Gastrocnemius medialis (tissue), 4 donors: ENCODE results near the gene RNF114. TPM values are rescaled to one million over a fixed set of nuclear protein-coding genes. Genes with fewer than 3 reads are reported as not detected.

Source experiments
- ATAC-seq, 2 donors: fragments of 150-250 bp; one replicate each; pipeline ENCODE4 v1.9.1; 2016
- DNase-seq, 2 donors: peaks; one replicate each; pipeline ENCODE4 v3.0.0-alpha.2; 2019
- H3K27ac ChIP-seq, 4 donors: fragments of 200-600 bp; sonication (generic); 1 replicate in 1 of 4; 2 replicates in 3 of 4; pipeline ENCODE4 v1.5.1; 2016 to 2018; ENCODE audit warnings: mild to moderate bottlenecking in 2 of 4, moderate library complexity in 1 of 4
- H3K27me3 ChIP-seq, 3 donors: fragments of 200-600 bp; sonication (generic) in 2 of 3; 1 replicate in 1 of 3; 2 replicates in 2 of 3; pipeline versions ENCODE4 v1.5.1 to v1.6.0; 2016 to 2019; ENCODE audit warnings: mild to moderate bottlenecking in 1 of 3, moderate library complexity in 1 of 3
- H3K36me3 ChIP-seq, 2 donors: fragments of 200-600 bp; sonication (generic) in 1 of 2; one replicate each; pipeline ENCODE4 v1.5.1; 2017 to 2018
- H3K4me1 ChIP-seq, 2 donors: fragments of 200-600 bp; sonication (generic) in 1 of 2; one replicate each; pipeline ENCODE4 v1.5.1; 2016 to 2017; ENCODE audit warnings: mild to moderate bottlenecking in 2 of 2
- H3K4me3 ChIP-seq, 4 donors: fragments of 200-600 bp; sonication (generic) in 3 of 4; 1 replicate in 1 of 4; 2 replicates in 3 of 4; pipeline ENCODE4 v1.5.1; 2016 to 2019; ENCODE audit warnings: mild to moderate bottlenecking in 2 of 4
- H3K9me3 ChIP-seq, 3 donors: fragments of 200-600 bp; sonication (generic) in 2 of 3; 1 replicate in 1 of 3; 2 replicates in 2 of 3; pipeline ENCODE4 v1.5.1; 2016 to 2019
- POLR2A ChIP-seq, 2 donors: fragments of 450-650 bp; IDR thresholded peaks; one replicate each; pipeline ENCODE4 v1.6.1; 2017; ENCODE audit warnings: antibody characterized with exemption in 2 of 2, mild to moderate bottlenecking in 2 of 2, moderate library complexity in 2 of 2
- in situ Hi-C, 4 donors: fragments of 200-750 bp; cut with MboI; loops; one replicate each; pipeline versions ENCODE4 v1.15.0 to v1.8.0; 2017; ENCODE audit warnings: low sequenced_read_pairs in 4 of 4
- intact Hi-C: fragments of 100-400 bp; cut with DNase I; formaldehyde crosslinking; loops from one replicate; pipeline ENCODE4 v1.15.1; 2023; ENCODE audit warnings: low total_unique reads
- total RNA-seq, 4 donors: library from RNA; depleted of rRNA; stranded (reverse); fragments of >200 nt; gene quantifications; one replicate each; pipeline versions ENCODE4 v1.1.0 to v1.2.3, GENCODE V29; 2016
- TF ChIP-seq, protein P1 (sequence below), 5 experiments: fragments of 450-650 bp in 3 of 5; fragments of 200-600 bp in 2 of 5; sonication (generic) in 2 of 5; IDR thresholded peaks in 4 of 5; conservative IDR thresholded peaks in 1 of 5; 1 replicate in 4 of 5; 2 replicates in 1 of 5; pipeline ENCODE4 v1.5.1; 2016 to 2019; ENCODE audit warnings: antibody characterized with exemption in 5 of 5, mild to moderate bottlenecking in 3 of 5, moderate library complexity in 3 of 5

RNF114 gene
- total RNA-seq, 4 donors from 2014 or later = 133 to 216 (median 172) TPM

DNA sequence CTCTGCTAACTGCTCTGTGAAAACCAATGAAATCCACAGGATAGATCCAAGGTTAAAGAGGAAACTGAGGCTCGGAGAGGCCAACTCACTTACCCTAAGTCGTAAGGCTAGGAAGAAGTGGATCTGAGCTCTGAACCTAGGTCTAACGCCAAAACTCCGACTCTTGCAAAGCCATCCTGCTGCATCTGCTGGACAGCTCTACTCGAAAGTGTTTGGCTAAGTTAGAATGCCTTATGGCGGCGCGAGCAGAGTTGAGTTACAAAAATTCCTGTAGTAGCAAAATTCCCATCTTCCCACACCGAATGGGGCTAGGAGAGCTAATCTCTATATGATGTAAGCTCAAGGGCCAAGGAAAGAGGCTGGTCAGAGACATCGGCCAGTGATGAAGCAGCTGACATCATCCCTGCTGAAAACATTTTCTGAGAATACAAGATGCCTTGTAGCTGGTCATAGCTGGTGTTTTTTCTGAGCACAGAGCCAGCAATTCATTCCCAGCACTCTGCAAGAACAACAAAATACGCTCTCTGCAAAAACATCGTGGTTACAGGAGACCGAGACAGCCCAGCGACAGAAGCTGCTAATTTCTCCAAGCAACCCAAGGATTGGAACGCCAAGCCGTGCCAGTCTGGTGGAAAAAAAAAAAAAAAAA is 22.7 kb upstream of the RNF114 start:
- in situ Hi-C loops (no loop called here), intact Hi-C loops (loop anchor here (2.0 to 10.0 kb wide), 3 partner anchors 23 to 199 kb away; partner anchors contain the start of genes B4GALT5, RNF114 and SLC9A8)
- Histone ChIP-seq H3K27ac (peak overlapping the region; percentile 94 to 100 (median 96)), H3K9me3 (no peaks in the 10 kb centered on the region), H3K4me3 (peak overlapping the region in 3 of 4 donors; percentile 87 to 99 (median 98)), H3K36me3 (peaks cover 0 to 2% of the 10 kb centered on the region in 2 donors), H3K4me1 (peaks cover 48 to 64% of the 10 kb centered on the region in 2 donors), H3K27me3 (no peaks in the 10 kb centered on the region)
- DNase-seq (no peak), ATAC-seq (no peak)
- no peak for TF ChIP-seq POLR2A (IDR thresholded peaks at IDR 0.05)
- TF ChIP-seq, protein P1, sequence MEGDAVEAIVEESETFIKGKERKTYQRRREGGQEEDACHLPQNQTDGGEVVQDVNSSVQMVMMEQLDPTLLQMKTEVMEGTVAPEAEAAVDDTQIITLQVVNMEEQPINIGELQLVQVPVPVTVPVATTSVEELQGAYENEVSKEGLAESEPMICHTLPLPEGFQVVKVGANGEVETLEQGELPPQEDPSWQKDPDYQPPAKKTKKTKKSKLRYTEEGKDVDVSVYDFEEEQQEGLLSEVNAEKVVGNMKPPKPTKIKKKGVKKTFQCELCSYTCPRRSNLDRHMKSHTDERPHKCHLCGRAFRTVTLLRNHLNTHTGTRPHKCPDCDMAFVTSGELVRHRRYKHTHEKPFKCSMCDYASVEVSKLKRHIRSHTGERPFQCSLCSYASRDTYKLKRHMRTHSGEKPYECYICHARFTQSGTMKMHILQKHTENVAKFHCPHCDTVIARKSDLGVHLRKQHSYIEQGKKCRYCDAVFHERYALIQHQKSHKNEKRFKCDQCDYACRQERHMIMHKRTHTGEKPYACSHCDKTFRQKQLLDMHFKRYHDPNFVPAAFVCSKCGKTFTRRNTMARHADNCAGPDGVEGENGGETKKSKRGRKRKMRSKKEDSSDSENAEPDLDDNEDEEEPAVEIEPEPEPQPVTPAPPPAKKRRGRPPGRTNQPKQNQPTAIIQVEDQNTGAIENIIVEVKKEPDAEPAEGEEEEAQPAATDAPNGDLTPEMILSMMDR (IDR thresholded peaks at IDR 0.05 in 4 of 5, conservative IDR thresholded peaks at IDR 0.05 in 1 of 5) = no peak

DNA sequence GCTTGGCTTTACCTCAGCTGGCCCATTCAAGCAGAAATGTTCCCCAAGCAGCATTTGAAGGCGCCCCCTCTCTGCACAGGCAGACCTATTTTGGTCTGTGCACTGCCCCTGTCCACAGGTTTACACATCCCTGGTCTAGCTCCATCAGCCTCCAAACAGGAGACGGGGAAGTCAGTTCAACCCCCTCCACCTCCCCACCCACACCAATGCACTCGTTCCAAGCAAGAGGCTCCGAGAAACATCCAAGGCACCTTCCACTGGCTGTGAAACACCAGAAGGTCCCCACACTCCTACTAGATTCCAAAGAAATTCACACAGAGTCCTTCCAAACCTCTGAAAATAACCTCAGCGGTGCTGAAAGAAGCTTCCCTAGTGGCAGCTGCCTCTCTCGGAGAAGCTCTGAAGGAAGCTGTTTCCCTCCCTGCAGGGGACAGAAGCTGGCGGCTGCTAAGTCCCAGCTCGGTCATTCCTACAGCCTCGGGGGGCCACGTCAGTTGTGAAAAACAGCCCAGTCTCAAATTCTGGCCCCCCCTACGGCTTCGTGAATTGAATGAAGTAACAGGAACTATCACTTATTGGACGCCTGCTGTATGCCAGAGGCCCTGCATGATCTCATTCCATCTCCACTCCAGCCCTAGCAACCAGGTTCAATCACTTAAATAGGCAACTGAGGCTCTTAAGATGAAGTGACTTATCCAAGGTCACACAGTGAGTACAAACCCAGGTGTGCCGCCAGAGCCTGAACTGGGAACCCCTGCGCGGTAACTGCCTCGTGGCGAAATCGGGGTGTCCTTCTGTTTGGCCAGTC is 21.7 kb upstream of the RNF114 start:
- H3K27me3 ChIP-seq = no peaks in the 10 kb centered on the region
- no peak for TF ChIP-seq POLR2A (IDR thresholded peaks at IDR 0.05)
- TF ChIP-seq, protein P1 (IDR thresholded peaks at IDR 0.05 in 4 of 5, conservative IDR thresholded peaks at IDR 0.05 in 1 of 5) = no peak

DNA sequence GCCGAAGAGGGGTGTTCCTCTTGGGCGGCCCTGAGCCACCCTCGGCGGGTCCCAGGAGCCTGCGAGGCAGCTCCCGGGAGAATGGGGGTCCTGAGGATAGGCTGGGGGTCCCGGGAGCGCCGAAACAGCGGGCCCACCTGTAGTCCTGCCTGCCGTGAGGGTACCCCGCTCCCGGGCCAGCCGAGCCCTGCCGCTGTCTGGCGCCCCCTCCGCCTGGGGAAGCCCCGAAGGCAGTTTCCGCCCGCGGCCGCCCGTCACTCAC is 21.1 kb upstream of the RNF114 start:
- Histone ChIP-seq H3K4me1 (peaks cover 38 to 50% of the 10 kb centered on the region in 2 donors), H3K27ac (peak overlapping the region; percentile 94 to 100 (median 96)), H3K36me3 (no peaks in the 10 kb centered on the region), H3K27me3 (no peaks in the 10 kb centered on the region), H3K4me3 (peak overlapping the region; percentile 84 to 99 (median 92)), H3K9me3 (no peaks in the 10 kb centered on the region)
- DNase-seq (no peak), ATAC-seq (peak; percentile 2 to 16)
- in situ Hi-C loops = no loop called here
- intact Hi-C loops = loop anchor here (2.0 to 10.0 kb wide), 2 partner anchors 22 to 200 kb away; partner anchors contain the start of genes B4GALT5 and RNF114
- TF ChIP-seq POLR2A (IDR thresholded peaks at IDR 0.05) = no peak
- TF ChIP-seq, protein P1 (IDR thresholded peaks at IDR 0.05 in 4 of 5, conservative IDR thresholded peaks at IDR 0.05 in 1 of 5) = no peak

More for the DNA sequence above, 21.7 kb upstream of the RNF114 start:
- Histone ChIP-seq H3K36me3 (no peaks in the 10 kb centered on the region), H3K27ac (peak overlapping the region; percentile 94 to 100 (median 96)), H3K4me1 (peaks cover 42 to 55% of the 10 kb centered on the region in 2 donors), H3K4me3 (peak overlapping the region; percentile 84 to 99 (median 92)), H3K9me3 (no peaks in the 10 kb centered on the region)
- in situ Hi-C loops (no loop called here), intact Hi-C loops (loop anchor here (2.0 to 10.0 kb wide), 3 partner anchors 22 to 200 kb away; partner anchors contain the start of genes B4GALT5, RNF114 and SLC9A8)
- ATAC-seq = no peak
- peak in 1 of 2 donors; percentile 21 for DNase-seq

DNA sequence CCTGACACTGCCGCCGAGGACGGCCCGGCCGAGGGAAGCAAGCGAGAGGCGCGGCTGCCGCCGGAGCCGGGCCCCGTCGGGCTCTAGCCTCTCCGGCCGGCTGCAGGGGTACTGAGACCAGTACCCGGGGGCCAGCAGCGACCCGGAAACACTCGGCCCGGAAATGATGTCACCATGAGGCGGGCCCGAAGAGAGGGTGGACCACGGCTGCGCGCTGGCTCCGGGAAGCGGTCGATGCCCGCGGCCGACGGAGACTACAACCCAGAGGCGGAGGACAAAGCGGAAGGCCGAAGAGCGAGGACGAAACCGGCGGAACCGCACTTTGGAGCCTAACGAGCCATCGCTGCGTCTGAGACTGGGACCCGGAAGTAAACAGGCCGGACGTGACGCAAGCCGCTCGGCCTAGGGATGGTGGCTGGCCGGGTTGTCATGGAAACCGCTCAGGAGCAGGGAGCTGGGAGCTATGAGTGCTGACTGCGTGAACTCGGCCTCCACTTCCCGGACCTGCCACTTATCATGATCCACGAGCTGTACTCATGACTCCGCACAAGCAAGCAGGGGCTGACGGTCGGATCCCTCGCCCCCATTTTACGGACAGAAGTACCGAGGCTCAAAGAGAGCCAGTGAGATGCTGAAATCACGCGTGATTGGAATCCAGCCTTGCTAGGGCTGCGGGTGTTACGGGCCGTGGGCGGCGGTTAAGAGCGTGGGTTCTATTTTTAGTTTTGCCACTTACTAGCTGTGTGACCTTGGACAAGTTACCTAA is 20.6 kb upstream of the RNF114 start, which contains the start of gene SPATA2:
TSS of gene SPATA2 (minus strand) at position 150 of the 766 bp plus-strand sequence. CDS start 7,039 bp downstream, outside the sequence.
- peak within 1 kb of the TSS; percentile 84 to 99 (median 92) for H3K4me3 ChIP-seq
- TF ChIP-seq POLR2A (IDR thresholded peaks at IDR 0.05) = peak; percentile 88 to 89
- TF ChIP-seq, protein P1 (IDR thresholded peaks at IDR 0.05 in 4 of 5, conservative IDR thresholded peaks at IDR 0.05 in 1 of 5) = no peak
- H3K27me3 ChIP-seq = no peaks in the 10 kb centered on the region
- peak within 1 kb of the TSS; percentile 94 to 100 (median 96) for H3K27ac ChIP-seq
- in situ Hi-C loops (no loop called here), intact Hi-C loops (loop anchor here (2.0 to 10.0 kb wide), 2 partner anchors 21 to 201 kb away; partner anchors contain the start of genes B4GALT5 and RNF114)
- DNase-seq = peak; percentile 91 to 92
- H3K36me3 ChIP-seq = no peaks in the 10 kb centered on the region
- H3K4me1 ChIP-seq = peaks cover 34 to 45% of the 10 kb centered on the region in 2 donors
- ATAC-seq = peak; percentile 89 to 92
- H3K9me3 ChIP-seq = no peaks in the 10 kb centered on the region
